ENCODE results near the gene ANTXR1.

Gene ANTXR1

GRCh38 chr2:69163556-69163955 lies 150.6 kb downstream of the ANTXR1 start:
- DNase-seq (no peak), ATAC-seq (replicated peaks) (no peak)
- peaks cover 8 to 14% of the 10 kb centered on the region in 2 donors for H3K4me1 Mint-ChIP-seq
- no peak overlapping the region for H3K27ac Mint-ChIP-seq
- no peaks in the 10 kb centered on the region for H3K36me3 Mint-ChIP-seq
- no peaks in the 10 kb centered on the region for H3K9me3 Mint-ChIP-seq
- no peak overlapping the region for H3K4me3 Mint-ChIP-seq
- H3K27me3 Mint-ChIP-seq, result peaks cover 0 to 8% of the 10 kb centered on the region in 2 donors

DNA sequence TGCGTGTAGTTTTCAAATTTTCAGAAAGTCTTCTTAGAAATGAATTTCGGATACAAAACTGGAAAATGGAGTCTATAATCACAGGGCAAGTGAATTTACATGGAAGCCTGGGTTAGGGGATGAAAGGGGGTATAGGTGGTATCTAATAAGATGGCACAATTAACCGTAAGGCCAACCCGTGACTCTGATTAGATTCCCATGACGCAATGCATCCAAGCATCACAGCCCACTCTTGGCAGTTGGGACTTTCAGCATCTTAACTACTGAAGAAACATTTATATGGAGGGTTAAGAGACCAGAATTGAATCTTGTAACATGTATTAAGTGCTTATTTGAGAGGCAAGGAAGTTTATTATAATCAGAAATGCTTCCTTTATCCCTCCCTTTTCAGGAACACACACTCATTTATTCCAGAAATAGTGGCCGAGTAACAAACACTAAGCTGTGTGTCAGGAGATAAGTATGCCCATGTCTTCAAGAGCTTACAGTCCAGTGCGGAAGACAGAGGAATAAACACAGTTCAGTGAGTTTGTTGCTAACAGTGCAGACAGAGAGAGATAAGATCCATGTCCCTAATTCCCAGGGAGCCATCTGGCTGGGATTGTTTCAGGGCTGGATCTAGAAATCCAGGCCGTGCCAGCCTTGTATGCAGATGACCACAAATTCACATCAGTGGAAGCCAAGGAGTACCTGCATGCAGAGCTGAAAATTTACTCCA lies 151.2 kb downstream of the ANTXR1 start:
- Mint-ChIP-seq H3K27me3 (peaks cover 0 to 8% of the 10 kb centered on the region in 2 donors), H3K4me3 (no peak overlapping the region), H3K36me3 (no peaks in the 10 kb centered on the region), H3K27ac (no peak overlapping the region), H3K4me1 (peaks cover 8 to 14% of the 10 kb centered on the region in 2 donors), H3K9me3 (no peaks in the 10 kb centered on the region)
- ATAC-seq (replicated peaks) (no peak), DNase-seq (no peak)

DNA sequence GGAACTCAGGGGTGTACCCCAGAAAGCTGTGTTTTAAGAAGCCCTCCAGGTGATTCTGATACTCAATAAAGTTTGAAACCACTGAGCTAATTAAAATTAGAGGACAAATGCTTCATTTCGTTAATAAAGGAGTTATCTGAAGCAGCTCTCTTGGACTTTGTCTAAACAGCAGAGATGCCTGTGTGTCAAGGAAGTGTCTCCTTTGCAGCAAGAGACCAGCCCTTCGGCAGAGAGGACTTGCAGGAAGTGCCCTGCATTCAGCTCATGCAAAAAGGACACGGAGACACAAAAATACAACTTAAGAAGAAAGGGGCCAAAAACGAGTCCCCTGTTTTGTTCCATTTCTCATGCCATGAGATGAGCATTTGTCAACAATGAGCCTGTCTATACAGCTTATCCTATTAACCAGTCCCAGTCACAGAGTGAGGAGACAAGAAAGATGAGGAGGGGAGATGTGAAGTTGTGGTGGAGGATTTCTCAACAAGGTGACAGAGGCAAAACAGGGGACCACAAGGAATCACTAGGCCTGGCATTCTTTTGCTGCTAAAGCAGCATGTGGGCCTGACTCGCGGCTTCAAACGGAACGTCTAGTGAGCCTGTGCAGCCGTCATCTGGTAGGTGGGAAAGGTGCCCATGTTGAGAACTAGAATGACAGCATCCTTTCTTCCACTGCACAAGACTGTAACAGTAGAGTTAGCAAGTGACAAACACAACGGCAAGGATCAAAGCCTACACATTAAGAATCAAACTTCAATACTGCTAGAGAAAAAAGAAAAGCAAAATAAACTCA lies 152.3 kb downstream of the ANTXR1 start:
- Mint-ChIP-seq H3K27me3 (peaks cover 8 to 16% of the 10 kb centered on the region in 2 donors), H3K4me3 (no peak overlapping the region), H3K36me3 (no peaks in the 10 kb centered on the region), H3K27ac (no peak overlapping the region), H3K4me1 (peaks cover 15 to 24% of the 10 kb centered on the region in 2 donors), H3K9me3 (no peaks in the 10 kb centered on the region)
- DNase-seq, result no peak
- no peak for ATAC-seq (replicated peaks)

DNA sequence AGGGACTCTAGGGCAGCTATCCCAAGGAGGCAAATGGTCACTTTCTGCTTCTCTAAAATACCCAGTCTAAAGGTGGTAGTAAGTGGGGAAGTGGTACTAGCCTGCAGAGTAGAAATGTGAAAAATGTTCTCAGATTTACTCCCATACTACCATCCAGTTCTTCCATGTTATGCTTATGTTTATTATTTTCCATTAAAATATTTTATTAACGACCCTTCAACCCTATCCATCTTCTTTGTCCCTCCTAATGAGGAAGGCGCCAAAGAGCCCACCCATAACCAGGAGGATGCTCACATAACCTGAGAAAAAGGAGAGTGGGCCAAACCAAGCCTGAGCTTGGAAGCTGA lies 153.5 kb downstream of the ANTXR1 start:
- peaks cover 8 to 16% of the 10 kb centered on the region in 2 donors for H3K27me3 Mint-ChIP-seq
- no peak overlapping the region for H3K4me3 Mint-ChIP-seq

DNA sequence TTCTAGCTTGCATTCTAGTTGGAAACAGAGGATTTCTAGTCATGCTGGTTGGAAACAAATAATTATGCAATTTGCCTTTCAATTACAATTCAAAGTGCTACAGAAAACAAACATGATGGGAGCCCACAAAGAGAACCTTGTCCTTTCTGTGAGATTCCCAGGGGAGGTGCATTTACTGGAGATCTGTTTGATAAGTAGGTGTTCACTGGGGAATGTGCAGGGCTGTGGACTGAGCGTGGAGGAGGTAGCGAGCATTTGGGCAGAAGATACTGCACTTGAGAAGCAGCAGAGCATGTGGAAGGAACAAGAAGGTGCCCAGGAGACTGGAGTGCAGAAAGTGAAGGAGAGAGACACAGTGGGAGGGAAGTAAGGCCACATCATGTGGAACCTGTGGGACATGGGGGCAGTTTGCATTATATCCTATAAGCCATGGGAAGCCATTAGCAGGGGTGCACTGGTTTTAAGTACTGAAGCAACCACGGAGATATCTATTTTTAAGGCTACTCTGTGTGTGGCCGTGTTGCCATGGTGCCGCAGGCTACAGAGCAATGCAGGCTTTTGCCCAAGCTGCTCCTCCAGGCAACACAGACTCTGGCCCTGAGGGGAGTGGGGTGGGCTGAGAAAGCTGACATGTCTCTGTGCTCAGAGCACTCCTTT lies 154.0 kb downstream of the ANTXR1 start:
- DNase-seq (no peak), ATAC-seq (replicated peaks) (no peak)
- H3K9me3 Mint-ChIP-seq, result no peaks in the 10 kb centered on the region
- no peak overlapping the region for H3K27ac Mint-ChIP-seq
- H3K27me3 Mint-ChIP-seq, result peaks cover 8 to 16% of the 10 kb centered on the region in 2 donors
- no peak overlapping the region for H3K4me3 Mint-ChIP-seq
- H3K36me3 Mint-ChIP-seq, result no peaks in the 10 kb centered on the region
- peaks cover 15 to 24% of the 10 kb centered on the region in 2 donors for H3K4me1 Mint-ChIP-seq

More for the DNA sequence above, 153.5 kb downstream of the ANTXR1 start:
- Mint-ChIP-seq H3K36me3 (no peaks in the 10 kb centered on the region), H3K27ac (no peak overlapping the region), H3K9me3 (no peaks in the 10 kb centered on the region), H3K4me1 (peaks cover 15 to 24% of the 10 kb centered on the region in 2 donors)
- DNase-seq (no peak), ATAC-seq (replicated peaks) (no peak)

- no peak overlapping the region for H3K4me3 Mint-ChIP-seq
- peaks cover 8 to 16% of the 10 kb centered on the region in 2 donors for H3K27me3 Mint-ChIP-seq
Observed at GRCh38 chr2:69167469-69167822, 154.5 kb downstream of the ANTXR1 start.

DNA sequence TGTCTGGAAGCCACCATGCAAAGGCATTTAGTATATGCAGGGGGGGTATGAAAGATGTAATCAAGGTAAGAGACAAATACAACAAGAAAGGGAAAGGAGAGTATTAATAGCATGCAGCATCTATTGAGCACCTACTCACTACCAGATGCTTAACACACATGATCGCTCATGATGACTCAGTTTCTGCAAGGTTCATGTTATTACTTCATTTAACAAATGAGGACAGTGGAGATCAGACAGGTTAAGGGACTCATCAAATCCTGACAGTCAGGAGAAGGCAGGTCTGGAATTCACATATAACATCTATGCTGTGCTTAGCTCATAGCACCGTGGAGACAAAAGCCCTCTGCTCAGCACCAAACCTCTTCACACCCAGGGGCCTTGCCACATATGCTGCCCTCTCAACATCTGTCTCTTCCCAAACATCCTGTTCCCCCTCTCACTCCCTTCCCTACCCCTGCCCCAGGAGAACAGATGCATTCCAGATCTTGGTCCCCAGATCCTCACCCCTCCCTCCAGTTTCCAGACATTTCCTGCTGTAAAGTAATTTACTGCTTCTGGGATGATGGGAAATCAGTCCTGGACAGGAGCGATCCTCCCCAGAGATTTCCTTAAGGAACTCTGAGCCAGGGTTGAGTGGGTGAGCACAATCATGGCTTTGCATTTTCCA lies 155.3 kb downstream of the ANTXR1 start:
- no peaks in the 10 kb centered on the region for H3K36me3 Mint-ChIP-seq
- no peak overlapping the region for H3K27ac Mint-ChIP-seq
- DNase-seq (no peak), ATAC-seq (replicated peaks) (peak in 1 of 2 donors; percentile 29)
- H3K4me1 Mint-ChIP-seq, result peaks cover 12 to 19% of the 10 kb centered on the region in 2 donors
- no peak overlapping the region for H3K4me3 Mint-ChIP-seq
- H3K27me3 Mint-ChIP-seq, result peaks cover 8 to 16% of the 10 kb centered on the region in 2 donors
- no peaks in the 10 kb centered on the region for H3K9me3 Mint-ChIP-seq

More at GRCh38 chr2:69167469-69167822, 154.5 kb downstream of the ANTXR1 start:
- no peaks in the 10 kb centered on the region for H3K9me3 Mint-ChIP-seq
- no peak for ATAC-seq (replicated peaks)
- no peak for DNase-seq
- H3K36me3 Mint-ChIP-seq, result no peaks in the 10 kb centered on the region
- H3K27ac Mint-ChIP-seq, result no peak overlapping the region
- H3K4me1 Mint-ChIP-seq, result peaks cover 15 to 24% of the 10 kb centered on the region in 2 donors

DNA sequence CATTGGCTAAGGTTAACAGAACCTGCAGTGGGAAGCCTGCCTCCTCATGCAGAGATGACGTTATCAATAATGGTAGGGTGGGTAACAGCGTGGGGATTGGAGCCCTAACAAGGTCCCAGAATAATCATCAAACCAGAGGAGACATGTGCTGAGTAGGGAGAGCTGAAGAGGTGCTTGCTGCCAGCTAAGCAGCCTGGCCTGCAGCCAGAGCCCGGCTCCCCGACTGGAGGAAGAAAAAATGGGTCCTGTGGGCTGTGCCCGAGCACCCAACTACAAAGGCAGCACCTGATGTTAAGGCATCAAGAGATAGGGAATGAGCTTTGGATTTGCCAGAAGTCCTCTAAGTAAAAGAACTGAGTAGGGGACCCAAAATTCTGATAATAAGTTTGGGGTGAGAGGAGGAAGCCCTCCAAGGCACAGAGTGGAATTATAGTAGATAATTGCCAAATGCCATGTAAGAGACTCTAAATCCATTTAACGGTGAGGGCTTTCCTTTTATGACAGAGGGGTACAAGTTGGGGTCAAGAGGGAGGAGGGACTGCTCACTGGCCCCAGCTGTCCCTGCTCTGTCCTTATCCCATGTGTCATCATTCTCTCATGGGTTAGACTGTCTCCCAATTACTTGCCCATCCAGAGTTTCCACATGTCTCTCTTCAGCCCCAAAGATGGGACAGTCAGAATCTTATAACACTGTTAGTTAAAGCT lies 156.1 kb downstream of the ANTXR1 start:
- no peaks in the 10 kb centered on the region for H3K36me3 Mint-ChIP-seq
- ATAC-seq (replicated peaks) (peak in 1 of 2 donors; percentile 4), DNase-seq (no peak)
- no peak overlapping the region for H3K4me3 Mint-ChIP-seq
- H3K4me1 Mint-ChIP-seq, result peaks cover 10 to 15% of the 10 kb centered on the region in 2 donors
- H3K27ac Mint-ChIP-seq, result no peak overlapping the region
- peaks cover 8 to 16% of the 10 kb centered on the region in 2 donors for H3K27me3 Mint-ChIP-seq
- H3K9me3 Mint-ChIP-seq, result no peaks in the 10 kb centered on the region

- H3K9me3 Mint-ChIP-seq, result no peaks in the 10 kb centered on the region
- peak; percentile 84 to 94 for ATAC-seq (replicated peaks)
- DNase-seq, result peak; percentile 15
Observed at GRCh38 chr2:69169655-69170389, 156.8 kb downstream of the ANTXR1 start.

GRCh38 chr2:69170661-69171060 lies 157.7 kb downstream of the ANTXR1 start:
- Mint-ChIP-seq H3K4me1 (peaks cover 9 to 10% of the 10 kb centered on the region in 2 donors), H3K4me3 (no peak overlapping the region), H3K36me3 (no peaks in the 10 kb centered on the region), H3K27me3 (peaks cover 8 to 22% of the 10 kb centered on the region in 2 donors), H3K9me3 (no peaks in the 10 kb centered on the region), H3K27ac (no peak overlapping the region)
- no peak for DNase-seq
- ATAC-seq (replicated peaks), result no peak

More at GRCh38 chr2:69169655-69170389, 156.8 kb downstream of the ANTXR1 start:
- no peaks in the 10 kb centered on the region for H3K36me3 Mint-ChIP-seq
- peaks cover 8 to 16% of the 10 kb centered on the region in 2 donors for H3K27me3 Mint-ChIP-seq
- peaks cover 10 to 15% of the 10 kb centered on the region in 2 donors for H3K4me1 Mint-ChIP-seq
- no peak overlapping the region for H3K4me3 Mint-ChIP-seq
- no peak overlapping the region for H3K27ac Mint-ChIP-seq

DNA sequence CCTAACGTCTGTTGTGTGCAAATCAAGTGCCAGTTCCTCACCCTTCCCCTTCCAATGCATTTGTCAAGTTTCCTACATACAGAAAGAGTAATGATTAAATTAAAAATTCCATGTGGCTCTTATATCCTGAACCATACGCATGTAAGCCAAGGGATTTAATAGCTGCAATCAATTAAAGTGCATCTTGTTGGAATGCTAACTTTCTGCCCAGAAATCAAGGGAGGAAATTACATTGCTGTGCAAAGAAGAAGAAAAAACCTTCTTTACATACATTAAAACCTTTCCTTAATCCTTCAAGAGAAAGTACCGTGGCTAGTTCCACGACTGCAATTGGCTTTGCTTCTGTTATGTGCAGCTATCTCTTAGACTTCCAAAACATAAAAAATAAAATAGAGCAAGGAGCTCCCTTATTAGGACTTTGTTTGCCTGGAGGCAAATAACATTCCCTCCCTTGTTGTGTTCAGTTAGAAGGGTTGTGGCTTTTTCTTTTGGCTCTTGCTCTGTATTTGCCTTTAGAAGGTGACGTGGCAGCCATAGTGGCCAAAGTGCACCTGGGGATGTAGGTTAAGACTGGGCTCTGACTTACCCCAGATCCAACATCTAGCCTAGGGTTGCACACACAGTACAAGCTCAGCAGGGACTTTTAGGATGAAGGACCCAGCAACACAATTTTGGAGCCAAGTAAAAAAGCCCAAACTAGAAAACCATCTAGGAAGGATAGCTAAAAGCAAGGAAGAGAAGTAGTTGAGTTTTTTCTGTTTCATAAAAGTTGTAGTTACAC lies 158.3 kb downstream of the ANTXR1 start:
- peaks cover 9 to 10% of the 10 kb centered on the region in 2 donors for H3K4me1 Mint-ChIP-seq
- no peaks in the 10 kb centered on the region for H3K9me3 Mint-ChIP-seq
- no peak for DNase-seq
- H3K36me3 Mint-ChIP-seq, result no peaks in the 10 kb centered on the region
- H3K27ac Mint-ChIP-seq, result no peak overlapping the region
- ATAC-seq (replicated peaks), result no peak
- H3K4me3 Mint-ChIP-seq, result no peak overlapping the region
- peaks cover 8 to 22% of the 10 kb centered on the region in 2 donors for H3K27me3 Mint-ChIP-seq

DNA sequence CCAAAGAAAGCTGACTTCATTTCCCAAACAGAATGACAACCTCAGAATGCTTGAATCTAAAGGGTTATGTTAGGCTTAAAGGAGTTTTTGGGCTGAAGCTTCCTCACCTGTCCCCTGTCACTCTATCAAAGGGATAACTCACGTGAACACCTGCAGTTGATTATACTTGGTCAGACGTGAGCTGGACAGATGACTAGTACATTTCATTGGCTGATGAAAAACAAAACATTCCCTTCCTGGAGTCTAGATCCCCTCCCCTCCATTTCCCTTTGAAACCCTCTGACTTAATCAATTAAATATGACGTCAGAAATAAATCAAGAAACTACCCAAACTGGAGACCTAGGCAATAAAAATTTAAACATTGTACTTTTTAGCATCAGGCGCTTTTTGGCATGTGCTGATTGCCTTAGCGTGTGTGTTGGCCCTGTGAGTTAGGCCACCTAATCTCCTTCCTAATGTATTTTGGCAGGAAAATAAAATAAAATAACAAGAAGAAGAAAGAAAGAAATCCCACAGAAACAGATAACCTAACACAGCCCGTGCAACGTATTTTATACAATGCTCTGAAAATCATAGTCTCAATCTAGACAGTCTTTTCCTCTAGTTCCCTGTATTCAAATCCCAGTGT lies 159.0 kb downstream of the ANTXR1 start:
- Mint-ChIP-seq H3K27me3 (peaks cover 11 to 21% of the 10 kb centered on the region in 2 donors), H3K4me1 (peaks cover 8 to 9% of the 10 kb centered on the region in 2 donors), H3K27ac (no peak overlapping the region), H3K9me3 (no peaks in the 10 kb centered on the region), H3K36me3 (no peaks in the 10 kb centered on the region), H3K4me3 (no peak overlapping the region)
- DNase-seq (no peak), ATAC-seq (replicated peaks) (no peak)
